AG04449 (cell line): ENCODE measurements around the gene OR51D1.

ENCODE experiments used
- CTCF ChIA-PET: fragments of 350-600 bp; formaldehyde crosslinking; extraction: SDS; loops from one replicate; lab custom pipeline; 2021; ENCODE audit warnings: antibody characterized with exemption; lab: Yijun Ruan, JAX
- POLR2A ChIA-PET: fragments of 400-600, 350-600 bp; formaldehyde crosslinking; extraction: SDS; loops from one replicate; lab custom pipeline; 2020; ENCODE audit warnings: antibody characterized with exemption, inconsistent platforms; lab: Yijun Ruan, JAX
- DNase-seq: peaks from one replicate; pipeline ENCODE4 v3.0.0-alpha.2; 2010; ENCODE audit warnings: low read depth, low spot score
- H3K4me3 ChIP-seq: 2 replicates; pipeline ENCODE4 v1.5.1; 2011; ENCODE audit warnings: low read depth, mild to moderate bottlenecking, control low read depth, low read length
- TF ChIP-seq, protein P1 (sequence below): IDR thresholded peaks from one replicate; pipeline ENCODE4 v1.5.1; 2011; ENCODE audit warnings: mild to moderate bottlenecking, moderate library complexity, low read length, control low read depth, inconsistent platforms; ENCODE audit not compliant: insufficient read depth; ENCODE audit errors: missing control alignments

OR51D1 gene

DNA sequence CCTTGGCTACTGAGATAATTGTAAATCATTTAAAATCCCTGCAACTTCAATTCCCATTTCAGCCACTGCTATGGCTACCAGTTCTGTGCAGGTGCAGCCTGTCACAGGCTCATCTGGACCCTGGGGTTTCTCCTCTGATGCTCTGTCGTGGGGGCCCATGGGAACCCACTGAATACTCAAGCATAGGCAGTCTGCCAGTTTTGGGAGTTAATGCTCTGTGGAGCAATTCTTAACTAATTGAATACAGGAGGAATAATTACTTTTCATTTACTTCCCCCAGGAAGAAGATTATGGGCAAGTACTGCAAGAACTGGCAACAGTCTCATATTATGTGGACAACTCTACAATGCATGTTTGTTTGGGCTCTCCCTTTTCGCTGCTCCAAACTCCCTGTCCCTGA, 34.5 kb downstream of the OR51D1 start:
- POLR2A ChIA-PET: no interaction called here
- TF ChIP-seq, protein P1, sequence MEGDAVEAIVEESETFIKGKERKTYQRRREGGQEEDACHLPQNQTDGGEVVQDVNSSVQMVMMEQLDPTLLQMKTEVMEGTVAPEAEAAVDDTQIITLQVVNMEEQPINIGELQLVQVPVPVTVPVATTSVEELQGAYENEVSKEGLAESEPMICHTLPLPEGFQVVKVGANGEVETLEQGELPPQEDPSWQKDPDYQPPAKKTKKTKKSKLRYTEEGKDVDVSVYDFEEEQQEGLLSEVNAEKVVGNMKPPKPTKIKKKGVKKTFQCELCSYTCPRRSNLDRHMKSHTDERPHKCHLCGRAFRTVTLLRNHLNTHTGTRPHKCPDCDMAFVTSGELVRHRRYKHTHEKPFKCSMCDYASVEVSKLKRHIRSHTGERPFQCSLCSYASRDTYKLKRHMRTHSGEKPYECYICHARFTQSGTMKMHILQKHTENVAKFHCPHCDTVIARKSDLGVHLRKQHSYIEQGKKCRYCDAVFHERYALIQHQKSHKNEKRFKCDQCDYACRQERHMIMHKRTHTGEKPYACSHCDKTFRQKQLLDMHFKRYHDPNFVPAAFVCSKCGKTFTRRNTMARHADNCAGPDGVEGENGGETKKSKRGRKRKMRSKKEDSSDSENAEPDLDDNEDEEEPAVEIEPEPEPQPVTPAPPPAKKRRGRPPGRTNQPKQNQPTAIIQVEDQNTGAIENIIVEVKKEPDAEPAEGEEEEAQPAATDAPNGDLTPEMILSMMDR: no peak
- CTCF ChIA-PET: interaction anchor here (2.3 kb wide), 1 partner anchor 35 kb away, joined by 7 read pairs; the partner anchor contains the start of gene OR51D1
- no peak overlapping the region for H3K4me3 ChIP-seq
- DNase-seq: no peak

DNA sequence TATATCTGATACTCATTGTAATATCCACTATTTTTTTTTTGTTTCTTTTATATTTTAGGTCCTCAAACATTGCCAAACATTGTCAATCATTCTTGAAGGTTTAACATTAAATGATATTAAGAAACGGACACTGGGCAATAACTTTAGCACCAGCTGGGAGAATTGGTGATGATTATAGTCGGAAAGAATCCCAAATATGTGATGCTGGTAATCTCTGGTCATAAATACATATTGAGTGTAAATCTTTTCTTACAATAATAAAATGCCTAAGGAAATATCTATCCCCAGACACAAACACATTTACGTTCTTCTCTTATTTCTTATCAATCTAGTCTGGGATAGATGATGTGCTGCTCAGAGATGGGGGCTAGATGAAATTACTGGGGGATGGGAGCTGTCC, 35.2 kb downstream of the OR51D1 start:
- TF ChIP-seq, protein P1: no peak
- DNase-seq: no peak
- POLR2A ChIA-PET: no interaction called here

DNA sequence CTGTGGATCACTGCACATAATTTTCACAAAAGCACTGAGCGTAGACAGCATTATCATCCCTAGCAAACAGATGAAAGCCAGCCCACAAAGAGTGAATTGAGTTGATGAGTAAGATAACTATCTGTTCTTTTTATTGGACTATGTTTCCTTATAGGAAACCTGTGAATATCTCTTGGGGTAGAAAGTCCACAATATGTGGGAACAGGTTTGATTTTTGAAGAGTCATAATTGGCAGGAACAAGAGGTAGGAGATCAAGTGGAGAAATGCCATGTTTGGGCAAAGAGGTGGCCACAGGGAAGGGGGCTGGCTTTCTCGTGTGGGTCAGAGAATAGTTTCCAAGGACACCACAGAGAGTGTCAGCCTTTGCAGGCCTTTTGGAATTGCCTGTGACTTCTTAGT, 36.5 kb downstream of the OR51D1 start:
- TF ChIP-seq, protein P1: no peak
- ChIA-PET CTCF (interaction anchor here (1.4 kb wide), 1 partner anchor 37 kb away, joined by 4 read pairs; the partner anchor contains the start of gene OR51D1), POLR2A (no interaction called here)
- no peak overlapping the region for H3K4me3 ChIP-seq
- no peak for DNase-seq

More for the DNA sequence above, 35.2 kb downstream of the OR51D1 start:
- no peak overlapping the region for H3K4me3 ChIP-seq
- CTCF ChIA-PET: interaction anchor here (2.3 kb wide), 1 partner anchor 36 kb away, joined by 7 read pairs; the partner anchor contains the start of gene OR51D1

DNA sequence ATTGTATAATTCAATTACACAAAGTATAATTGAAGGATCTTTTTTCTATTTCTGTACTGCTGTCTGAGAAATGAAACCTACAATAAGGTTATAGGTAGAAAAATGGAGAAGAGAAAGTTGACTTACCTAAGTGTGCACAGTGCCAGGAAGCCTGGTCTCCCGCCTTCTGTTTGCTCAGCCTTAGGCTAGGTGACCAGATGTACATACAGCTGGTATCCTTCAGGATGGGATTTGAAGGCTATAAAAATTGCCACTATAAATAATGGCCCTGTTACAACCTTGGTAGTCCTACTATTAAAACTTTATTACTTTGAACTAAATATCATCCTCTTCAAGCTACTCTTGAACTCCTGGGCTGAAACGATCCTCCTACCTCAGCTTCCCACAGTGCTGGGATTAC, 40.7 kb downstream of the OR51D1 start:
- DNase-seq: no peak
- TF ChIP-seq, protein P1: no peak
- POLR2A ChIA-PET: no interaction called here
- CTCF ChIA-PET: interaction anchor here (1.0 kb wide), 1 partner anchor 41 kb away, joined by 4 read pairs; no protein-coding TSS in a partner anchor
- H3K4me3 ChIP-seq: no peak overlapping the region

DNA sequence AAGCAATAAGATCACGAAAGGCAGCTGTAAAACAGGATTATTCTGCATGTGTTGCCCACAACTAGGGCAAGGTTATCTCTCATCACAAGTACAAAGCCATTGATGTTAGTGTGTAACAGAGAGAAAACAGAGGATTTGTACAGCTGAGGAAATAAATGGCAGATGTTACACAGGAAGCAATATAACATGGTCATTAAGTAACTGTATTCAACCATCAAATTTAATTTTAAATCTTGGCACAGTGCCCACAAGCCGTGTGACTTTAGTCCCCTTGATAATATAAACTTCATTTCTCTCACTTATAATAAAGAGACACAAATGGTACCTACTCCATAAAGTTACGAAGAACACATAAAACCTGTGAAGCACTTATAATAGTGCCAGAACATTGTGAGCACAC, 43.1 kb downstream of the OR51D1 start:
- ChIA-PET POLR2A (no interaction called here), CTCF (interaction anchor here (4.0 kb wide), 1 partner anchor 43 kb away, joined by 18 read pairs; the partner anchor contains the start of gene OR51D1)
- DNase-seq: no peak
- no peak overlapping the region for H3K4me3 ChIP-seq
- TF ChIP-seq, protein P1: no peak

DNA sequence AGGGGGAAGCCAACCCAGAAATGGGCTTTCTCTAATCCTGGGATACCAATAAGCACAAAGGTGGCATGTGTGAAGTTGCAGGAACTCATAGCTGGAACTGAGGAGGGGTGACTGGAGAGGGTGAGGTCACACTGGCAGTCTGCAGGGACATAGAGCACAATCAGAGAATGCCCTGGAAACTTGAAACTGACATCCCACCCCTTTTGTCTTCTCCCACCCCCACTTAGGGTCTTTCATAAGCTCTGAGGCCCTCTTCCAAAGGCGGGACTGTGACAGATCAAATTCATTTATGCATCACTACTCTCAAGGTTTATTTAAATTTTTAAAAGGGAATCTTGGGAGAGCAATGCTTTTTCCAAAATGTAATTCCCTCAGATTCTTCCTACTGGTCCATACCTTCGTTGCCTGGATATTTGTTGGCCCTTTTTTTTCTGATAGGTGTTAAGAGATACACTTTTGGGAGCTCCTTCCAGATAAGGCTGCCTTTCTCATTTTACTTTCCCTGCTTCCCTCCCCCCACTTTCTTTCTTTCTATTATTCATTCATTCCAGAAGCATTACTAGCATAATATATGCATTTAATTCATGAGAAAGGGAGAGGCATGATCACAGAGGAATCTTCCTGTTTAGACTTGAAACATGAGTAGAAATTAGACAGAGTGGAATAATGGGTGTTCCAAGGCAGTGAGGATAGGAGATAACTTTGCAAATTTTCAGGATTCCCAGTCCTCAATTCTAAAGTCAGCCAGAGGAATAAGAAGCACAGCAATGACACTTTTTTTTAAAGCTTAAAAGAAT, 45.5 kb downstream of the OR51D1 start:
- CTCF ChIA-PET: interaction anchor here (0.9 to 4.0 kb wide), 3 partner anchors 12 to 46 kb away, joined by 3 to 18 read pairs (median 3); partner anchors contain the start of genes OR51D1 and OR51E2
- peak; percentile 21 for DNase-seq
- H3K4me3 ChIP-seq: no peak overlapping the region
- POLR2A ChIA-PET: no interaction called here
- TF ChIP-seq, protein P1: no peak
